HG03521 (cell line): ENCODE results near the gene DRICH1.
"Not testable (repeated sequence)": the region's sequence is repeated elsewhere in the genome, so short reads cannot be mapped to it uniquely, and the experiment has no call there.

Experiments
- ATAC-seq: cut with Tn5 transposase; IDR thresholded peaks from one replicate; pipeline ENCODE4 v1.9.1; 2021; ENCODE audit warnings: mild to moderate bottlenecking, moderate library complexity; ENCODE audit not compliant: unreplicated experiment

Gene DRICH1

GRCh38 chr22:23569716-23570115 lies 62.4 kb downstream of the DRICH1 start:
- no peak for ATAC-seq

- no peak for ATAC-seq
These were observed 62.8 kb downstream of the DRICH1 start for GRCh38 chr22:23569291-23569690.

DNA sequence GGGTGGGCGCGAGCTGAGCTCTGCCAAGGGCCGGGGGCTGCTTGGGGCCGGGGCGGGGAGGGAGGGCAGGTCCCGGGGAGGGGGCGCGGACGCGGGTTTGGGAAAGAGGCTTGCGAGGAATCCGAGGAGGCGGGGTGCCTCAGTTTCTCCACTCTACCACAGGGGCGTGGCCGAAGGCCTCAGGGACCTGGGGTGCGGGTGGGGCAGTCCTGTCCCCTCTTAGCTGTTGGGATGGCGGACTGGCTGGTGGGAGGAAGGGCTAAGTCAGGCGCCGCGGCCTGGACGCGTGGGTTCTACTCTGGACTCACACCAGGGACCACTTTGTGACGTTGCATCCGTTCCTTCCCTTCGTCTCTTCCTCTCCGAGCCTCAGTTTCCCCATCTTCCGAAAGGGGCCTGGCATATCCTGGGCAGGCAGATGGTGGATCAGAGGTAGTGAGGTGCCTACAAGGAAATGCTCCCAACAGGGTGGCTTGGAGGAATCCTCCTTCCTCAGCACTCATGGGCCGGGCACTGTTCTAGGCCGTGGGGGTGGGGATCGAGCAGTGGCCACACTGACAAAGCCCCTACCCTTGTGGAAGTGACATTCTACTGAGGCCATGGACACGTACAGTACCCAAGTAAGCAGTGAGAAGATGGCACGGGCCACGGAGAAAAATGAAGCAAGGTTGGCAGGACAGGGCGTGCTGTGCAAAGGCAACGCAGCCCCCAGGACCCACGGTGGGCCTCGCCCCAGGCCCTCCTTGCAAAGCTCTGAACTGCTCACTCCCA lies 65.2 kb downstream of the DRICH1 start:
- ATAC-seq = no peak

GRCh38 chr22:23565915-23566704 lies 66.0 kb downstream of the DRICH1 start:
- ATAC-seq = no peak

- ATAC-seq = no peak
These were observed 66.7 kb downstream of the DRICH1 start for GRCh38 chr22:23565305-23565914.

- no peak for ATAC-seq
These were observed 67.8 kb downstream of the DRICH1 start for GRCh38 chr22:23564276-23564675.

GRCh38 chr22:23563111-23563510 lies 69.0 kb downstream of the DRICH1 start:
- ATAC-seq = no peak

- ATAC-seq = no peak
These were observed 69.9 kb downstream of the DRICH1 start for GRCh38 chr22:23562186-23562585.

DNA sequence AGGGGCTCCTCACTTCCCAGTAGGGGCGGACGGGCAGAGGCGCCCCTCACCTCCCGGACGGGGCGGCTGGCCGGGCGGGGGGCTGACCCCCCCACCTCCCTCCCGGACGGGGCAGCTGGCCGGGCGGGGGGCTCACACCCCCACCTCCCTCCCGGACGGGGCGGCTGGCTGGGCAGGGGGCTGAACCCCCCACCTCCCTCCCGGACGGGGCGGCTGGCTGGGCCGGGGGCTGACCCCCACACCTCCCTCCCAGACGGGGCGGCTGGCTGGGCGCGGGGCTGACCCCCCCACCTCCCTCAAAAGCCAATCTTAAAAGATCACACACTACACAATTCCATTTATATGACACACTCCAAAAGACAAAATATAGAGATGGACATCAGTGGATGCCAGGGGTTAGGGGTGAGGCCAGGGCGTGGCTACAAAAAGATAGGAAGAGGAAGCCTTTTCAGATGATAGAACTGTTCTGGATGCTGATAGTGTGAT lies 71.1 kb downstream of the DRICH1 start:
- not testable (repeated sequence) for ATAC-seq

DNA sequence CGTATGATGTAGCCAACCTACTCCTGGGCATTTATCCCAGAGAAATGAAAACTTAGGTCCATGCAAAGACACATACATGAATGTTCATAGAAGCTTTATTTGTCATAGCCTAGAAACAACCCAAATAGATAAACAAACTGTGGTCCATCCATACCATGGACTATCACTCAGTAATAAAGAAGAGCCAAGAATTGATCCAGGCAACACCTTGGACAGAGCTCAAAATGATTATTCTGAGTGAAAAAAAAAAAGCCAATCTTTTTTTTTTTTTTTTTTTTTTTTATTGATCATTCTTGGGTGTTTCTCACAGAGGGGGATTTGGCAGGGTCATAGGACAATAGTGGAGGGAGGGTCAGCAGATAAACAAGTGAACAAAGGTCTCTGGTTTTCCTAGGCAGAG lies 71.9 kb downstream of the DRICH1 start:
- ATAC-seq = not testable (repeated sequence)
